K562 (cell line): ENCODE measurements around the gene KCNC4. TPM values are rescaled to one million over a fixed set of nuclear protein-coding genes. Genes with fewer than 3 reads are reported as not detected.

Source experiments
- ATAC-seq: fragments of 200-7000 bp; cut with Tn5 transposase; 3 replicates; pipeline ENCODE4 v1.9.1; 2020; ENCODE audit warnings: moderate library complexity
- BruUV-seq: library from RNA; stranded (reverse); fragments of 400-500 nt; replicated peaks from 2 replicates; lab custom pipeline; 2021; lab: Mats Ljungman, UMichigan
- CTCF ChIA-PET: fragments of 300-600 bp; formaldehyde crosslinking; extraction: SDS; loops from one replicate; lab custom pipeline; 2021; ENCODE audit warnings: low intra/inter-chr PET ratio; lab: Yijun Ruan, JAX
- POLR2A ChIA-PET: fragments of 300-600, 350-650 bp; sonication (Branson Sonifier 250); formaldehyde crosslinking; extraction: SDS; loops from one replicate; lab custom pipeline; 2021; ENCODE audit warnings: antibody characterized with exemption, inconsistent platforms; lab: Yijun Ruan, JAX
- DNase-seq, 4 experiments: peaks; one replicate each; pipeline versions ENCODE4 v3.0.0 to v3.0.0-alpha.2; 2011 to 2018; ENCODE audit warnings: low spot score in 3 of 4, mixed read lengths in 3 of 4; ENCODE audit errors: extremely low read depth in 1 of 4
- FAIRE-seq: peaks from 2 replicates; lab custom pipeline; 2011; peaks lifted over from hg19 to GRCh38; lab: Jason Lieb, UNC
- H2AFZ ChIP-seq: 2 replicates; pipeline ENCODE4 v1.6.0; 2011; ENCODE audit warnings: low read depth, low read length, control low read depth, inconsistent platforms
- H3K27ac ChIP-seq: fragments of 200-600 bp; 3 replicates; pipeline ENCODE4 v1.8.0; 2011; ENCODE audit warnings: low read depth, mild to moderate bottlenecking, control low read depth, inconsistent platforms, low read length, moderate library complexity, mixed read lengths; ENCODE audit errors: extremely low read depth
- H3K27me3 ChIP-seq, 2 experiments: fragments of 300-600 bp in 1 of 2; 2 replicates in 1 of 2; 3 replicates in 1 of 2; pipeline versions ENCODE4 v1.6.0 to v1.8.0; 2011; ENCODE audit warnings: inconsistent platforms in 2 of 2, low read length in 2 of 2, mild to moderate bottlenecking in 1 of 2, mixed read lengths in 1 of 2, moderate library complexity in 1 of 2; ENCODE audit not compliant: control insufficient read depth in 2 of 2, insufficient read depth in 2 of 2
- H3K36me3 ChIP-seq: fragments of 300-600 bp; 3 replicates; pipeline ENCODE4 v1.8.0; 2011; ENCODE audit warnings: mild to moderate bottlenecking, low read length, inconsistent platforms; ENCODE audit not compliant: control insufficient read depth, insufficient read depth
- H3K4me1 ChIP-seq, 2 experiments: fragments of 200-600 bp in 1 of 2; replicated peaks in 1 of 2; 2 replicates in 1 of 2; 3 replicates in 1 of 2; pipeline versions ENCODE4 v1.5.1 to v1.8.0; 2011; ENCODE audit warnings: inconsistent platforms in 2 of 2, low read length in 2 of 2, mild to moderate bottlenecking in 1 of 2, mixed read lengths in 1 of 2, moderate library complexity in 1 of 2; ENCODE audit not compliant: control insufficient read depth in 2 of 2, insufficient read depth in 2 of 2
- H3K4me2 ChIP-seq: 2 replicates; pipeline ENCODE4 v1.6.1; 2011; ENCODE audit warnings: low read length, control low read depth, inconsistent platforms, mixed read lengths; ENCODE audit not compliant: insufficient read depth
- H3K4me3 ChIP-seq: fragments of 200-600 bp; sonication (generic), shearing (Covaris generic); 2 replicates; pipeline ENCODE4 v1.5.1; 2016; ENCODE audit warnings: control low read depth, inconsistent platforms
- H3K79me2 ChIP-seq: fragments of 200-600 bp; 3 replicates; pipeline ENCODE4 v1.8.0; 2011; ENCODE audit warnings: low read length, inconsistent platforms; ENCODE audit not compliant: control insufficient read depth, insufficient read depth
- H3K9ac ChIP-seq, 2 experiments: 2 replicates each; pipeline versions ENCODE4 v1.6.0 to v1.6.1; 2011; ENCODE audit warnings: low read depth in 2 of 2, low read length in 2 of 2, control low read depth in 1 of 2, inconsistent platforms in 1 of 2, mild to moderate bottlenecking in 1 of 2, mixed read lengths in 1 of 2; ENCODE audit not compliant: insufficient read depth in 1 of 2
- H3K9me1 ChIP-seq: one replicate; pipeline ENCODE4 v1.6.0; 2011; ENCODE audit warnings: inconsistent platforms, mild to moderate bottlenecking, low read length, moderate library complexity; ENCODE audit not compliant: control insufficient read depth, insufficient read depth
- H3K9me3 ChIP-seq: replicated peaks from 2 replicates; pipeline ENCODE4 v1.5.1; 2011; ENCODE audit warnings: low read depth, low read length, inconsistent platforms; ENCODE audit not compliant: control insufficient read depth, insufficient read depth
- H4K20me1 ChIP-seq: replicated peaks from 2 replicates; pipeline ENCODE4 v1.6.1; 2011; ENCODE audit warnings: low read length, inconsistent platforms, mixed read lengths; ENCODE audit not compliant: control insufficient read depth, insufficient read depth
- KAT7 ChIP-seq: sonication (generic); formaldehyde crosslinking; IDR thresholded peaks from 2 replicates; pipeline ENCODE4 v1.8.0; 2022; ENCODE audit warnings: missing genetic modification reagents, mild to moderate bottlenecking, borderline replicate concordance
- NR2F6 ChIP-seq: fragments of 450-650 bp; formaldehyde crosslinking; IDR thresholded peaks from 2 replicates; pipeline ENCODE4 v1.4.0; 2020; ENCODE audit warnings: mild to moderate bottlenecking
- POLR3G ChIP-seq: IDR thresholded peaks from 2 replicates; pipeline ENCODE4 v1.6.1; 2011; ENCODE audit not compliant: insufficient read length, insufficient replicate concordance; ENCODE audit errors: extremely low read depth
- PTRF ChIP-seq: fragments of 450-650 bp; IDR thresholded peaks from 2 replicates; pipeline ENCODE4 v1.6.1; 2016; ENCODE audit warnings: mild to moderate bottlenecking, missing genetic modification characterization, missing compliant biosample characterization
- ZNF197 ChIP-seq: fragments of 200-800 bp; sonication (Bioruptor generic); IDR thresholded peaks from 2 replicates; pipeline ENCODE4 v1.6.1; 2016; ENCODE audit warnings: low read depth, missing genetic modification characterization, missing compliant biosample characterization
- WGBS: fragments of 100-300 bp; shearing (Covaris generic); methylation state at CpG from one replicate; pipeline ENCODE4 v1.1.6; 2016; ENCODE audit warnings: low coverage, mixed read lengths; ENCODE audit not compliant: insufficient coverage; ENCODE audit errors: missing lambda C conversion rate; 5-methylcytosine and 5-hydroxymethylcytosine counted together
- in situ Hi-C: fragments of 300-500 bp; cut with MboI; formaldehyde crosslinking; loops from 4 replicates; pipeline ENCODE4 v1.15.0; 2018; ENCODE audit warnings: inconsistent platforms, mixed read lengths
- intact Hi-C: fragments of 100-400 bp; cut with micrococcal nuclease; formaldehyde crosslinking; loops from 2 replicates; pipeline ENCODE4 v1.14.2; 2022
- polyA plus RNA-seq, 8 experiments: library from polyadenylated mRNA; depleted of rRNA in 4 of 8; stranded (reverse) in 5 of 8; unstranded in 3 of 8; fragments of >200 nt; fragmentation: Nextera tagmentation in 2 of 8; fragmentation: Illumina TruSeq in 1 of 8; extraction: Ambion mirVana in 2 of 8; extraction: Trizol in 1 of 8; gene quantifications; 2 replicates each; pipeline versions ENCODE4 v1.2.1 to v1.2.3, GENCODE V29; 2011 to 2014; ENCODE audit warnings: inconsistent platforms in 1 of 8, missing spikeins in 1 of 8
- total RNA-seq, 7 experiments: library from RNA; depleted of rRNA in 6 of 7; stranded (reverse); fragments of >200 nt in 6 of 7; fragmentation: Illumina TruSeq in 2 of 7; extraction: Trizol in 2 of 7; gene quantifications; 2 replicates each; pipeline versions ENCODE4 v1.2.1 to v1.2.3, GENCODE V29; 2011 to 2021; ENCODE audit warnings: low replicate concordance in 1 of 7
- TF ChIP-seq, protein P1 (sequence below): sonication (generic); formaldehyde crosslinking; IDR thresholded peaks from 2 replicates; pipeline ENCODE4 v1.8.0; 2022; ENCODE audit warnings: missing genetic modification reagents, mild to moderate bottlenecking, borderline replicate concordance
- TF ChIP-seq, protein P2 (sequence below): sonication (generic); formaldehyde crosslinking; IDR thresholded peaks from 2 replicates; pipeline ENCODE4 v1.8.1; 2023; ENCODE audit warnings: missing genetic modification reagents, mild to moderate bottlenecking, borderline replicate concordance
- TF ChIP-seq, protein P3 (sequence below): fragments of 450-650 bp; formaldehyde crosslinking; IDR thresholded peaks from 2 replicates; pipeline ENCODE4 v1.4.0; 2022; ENCODE audit warnings: missing genetic modification characterization
- TF ChIP-seq, protein P4 (sequence below): sonication (generic); formaldehyde crosslinking; IDR thresholded peaks from 2 replicates; pipeline ENCODE4 v1.8.1; 2022; ENCODE audit warnings: missing genetic modification reagents
- TF ChIP-seq, protein P5 (sequence below), 2 experiments: fragments of 450-650 bp in 1 of 2; sonication (generic) in 1 of 2; formaldehyde crosslinking; conservative IDR thresholded peaks; 2 replicates each; pipeline versions ENCODE4 v1.4.0 to v1.8.1; 2020 to 2022; ENCODE audit warnings: mild to moderate bottlenecking in 1 of 2, missing genetic modification reagents in 1 of 2

KCNC4 gene
- total and polyA plus RNA-seq, 9 of the 15 experiments (the other 6 are each of a cell fraction or from before 2014, with no cell fraction given): 0.07 to 1.8 (median 0.73) TPM

DNA sequence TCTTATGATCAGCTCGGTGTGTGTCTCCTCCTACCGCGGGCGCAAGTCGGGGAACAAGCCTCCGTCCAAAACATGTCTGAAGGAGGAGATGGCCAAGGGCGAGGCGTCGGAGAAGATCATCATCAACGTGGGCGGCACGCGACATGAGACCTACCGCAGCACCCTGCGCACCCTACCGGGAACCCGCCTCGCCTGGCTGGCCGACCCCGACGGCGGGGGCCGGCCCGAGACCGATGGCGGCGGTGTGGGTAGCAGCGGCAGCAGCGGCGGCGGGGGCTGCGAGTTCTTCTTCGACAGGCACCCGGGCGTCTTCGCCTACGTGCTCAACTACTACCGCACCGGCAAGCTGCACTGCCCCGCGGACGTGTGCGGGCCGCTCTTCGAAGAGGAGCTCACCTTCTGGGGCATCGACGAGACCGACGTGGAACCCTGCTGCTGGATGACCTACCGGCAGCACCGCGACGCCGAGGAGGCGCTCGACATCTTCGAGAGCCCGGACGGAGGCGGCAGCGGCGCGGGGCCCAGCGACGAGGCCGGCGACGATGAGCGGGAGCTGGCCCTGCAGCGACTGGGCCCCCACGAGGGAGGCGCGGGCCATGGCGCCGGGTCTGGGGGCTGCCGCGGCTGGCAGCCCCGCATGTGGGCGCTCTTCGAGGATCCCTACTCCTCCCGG is 1.5 kb downstream of the KCNC4 start:
- intact Hi-C loops (no loop called here), in situ Hi-C loops (no loop called here)
- H3K4me2 ChIP-seq: peak overlapping the region; percentile 79
- peak overlapping the region; percentile 71 for H2AFZ ChIP-seq
- H4K20me1 ChIP-seq: peaks cover 25% of the 10 kb centered on the region
- CTCF ChIA-PET: no interaction called here
- peaks cover 13 to 64% of the 10 kb centered on the region in 2 experiments for H3K27me3 ChIP-seq
- no peaks in the 10 kb centered on the region for H3K36me3 ChIP-seq
- H3K79me2 ChIP-seq: no peaks in the 10 kb centered on the region
- ATAC-seq: no peak
- no peaks in the 10 kb centered on the region for H3K9me3 ChIP-seq
- H3K27ac ChIP-seq: no peak overlapping the region
- peaks cover 0 to 31% of the 10 kb centered on the region in 2 experiments; a peak in 3 of 5 replicates for H3K4me1 ChIP-seq
- no TSS peak for BruUV-seq
- POLR2A ChIA-PET: interaction anchor here (0.7 to 1.5 kb wide), 3 partner anchors 13 to 127 kb away, joined by 3 to 8 read pairs (median 5); partner anchors contain the start of gene RBM15
- no peak for FAIRE-seq
- peak overlapping the region; percentile 60; the same call in 1 of the 2 replicates for H3K4me3 ChIP-seq
- 58% methylated on average over 30 of the region's 81 CpGs for WGBS
- DNase-seq: no peak
- H3K9me1 ChIP-seq: no peaks in the 10 kb centered on the region
- no peak overlapping the region for H3K9ac ChIP-seq
- no peak for TF ChIP-seq POLR3G
- no peak for TF ChIP-seq ZNF197 (CRISPR knock-in tag)
- TF ChIP-seq, protein P1, sequence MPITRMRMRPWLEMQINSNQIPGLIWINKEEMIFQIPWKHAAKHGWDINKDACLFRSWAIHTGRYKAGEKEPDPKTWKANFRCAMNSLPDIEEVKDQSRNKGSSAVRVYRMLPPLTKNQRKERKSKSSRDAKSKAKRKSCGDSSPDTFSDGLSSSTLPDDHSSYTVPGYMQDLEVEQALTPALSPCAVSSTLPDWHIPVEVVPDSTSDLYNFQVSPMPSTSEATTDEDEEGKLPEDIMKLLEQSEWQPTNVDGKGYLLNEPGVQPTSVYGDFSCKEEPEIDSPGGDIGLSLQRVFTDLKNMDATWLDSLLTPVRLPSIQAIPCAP (CRISPR knock-in tag): no peak
- TF ChIP-seq, protein P2, sequence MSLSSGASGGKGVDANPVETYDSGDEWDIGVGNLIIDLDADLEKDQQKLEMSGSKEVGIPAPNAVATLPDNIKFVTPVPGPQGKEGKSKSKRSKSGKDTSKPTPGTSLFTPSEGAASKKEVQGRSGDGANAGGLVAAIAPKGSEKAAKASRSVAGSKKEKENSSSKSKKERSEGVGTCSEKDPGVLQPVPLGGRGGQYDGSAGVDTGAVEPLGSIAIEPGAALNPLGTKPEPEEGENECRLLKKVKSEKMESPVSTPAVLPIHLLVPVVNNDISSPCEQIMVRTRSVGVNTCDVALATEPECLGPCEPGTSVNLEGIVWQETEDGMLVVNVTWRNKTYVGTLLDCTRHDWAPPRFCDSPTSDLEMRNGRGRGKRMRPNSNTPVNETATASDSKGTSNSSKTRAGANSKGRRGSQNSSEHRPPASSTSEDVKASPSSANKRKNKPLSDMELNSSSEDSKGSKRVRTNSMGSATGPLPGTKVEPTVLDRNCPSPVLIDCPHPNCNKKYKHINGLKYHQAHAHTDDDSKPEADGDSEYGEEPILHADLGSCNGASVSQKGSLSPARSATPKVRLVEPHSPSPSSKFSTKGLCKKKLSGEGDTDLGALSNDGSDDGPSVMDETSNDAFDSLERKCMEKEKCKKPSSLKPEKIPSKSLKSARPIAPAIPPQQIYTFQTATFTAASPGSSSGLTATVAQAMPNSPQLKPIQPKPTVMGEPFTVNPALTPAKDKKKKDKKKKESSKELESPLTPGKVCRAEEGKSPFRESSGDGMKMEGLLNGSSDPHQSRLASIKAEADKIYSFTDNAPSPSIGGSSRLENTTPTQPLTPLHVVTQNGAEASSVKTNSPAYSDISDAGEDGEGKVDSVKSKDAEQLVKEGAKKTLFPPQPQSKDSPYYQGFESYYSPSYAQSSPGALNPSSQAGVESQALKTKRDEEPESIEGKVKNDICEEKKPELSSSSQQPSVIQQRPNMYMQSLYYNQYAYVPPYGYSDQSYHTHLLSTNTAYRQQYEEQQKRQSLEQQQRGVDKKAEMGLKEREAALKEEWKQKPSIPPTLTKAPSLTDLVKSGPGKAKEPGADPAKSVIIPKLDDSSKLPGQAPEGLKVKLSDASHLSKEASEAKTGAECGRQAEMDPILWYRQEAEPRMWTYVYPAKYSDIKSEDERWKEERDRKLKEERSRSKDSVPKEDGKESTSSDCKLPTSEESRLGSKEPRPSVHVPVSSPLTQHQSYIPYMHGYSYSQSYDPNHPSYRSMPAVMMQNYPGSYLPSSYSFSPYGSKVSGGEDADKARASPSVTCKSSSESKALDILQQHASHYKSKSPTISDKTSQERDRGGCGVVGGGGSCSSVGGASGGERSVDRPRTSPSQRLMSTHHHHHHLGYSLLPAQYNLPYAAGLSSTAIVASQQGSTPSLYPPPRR (CRISPR knock-in tag): no peak
- TF ChIP-seq NR2F6: no peak
- TF ChIP-seq PTRF (tag): no peak
- TF ChIP-seq, protein P3, sequence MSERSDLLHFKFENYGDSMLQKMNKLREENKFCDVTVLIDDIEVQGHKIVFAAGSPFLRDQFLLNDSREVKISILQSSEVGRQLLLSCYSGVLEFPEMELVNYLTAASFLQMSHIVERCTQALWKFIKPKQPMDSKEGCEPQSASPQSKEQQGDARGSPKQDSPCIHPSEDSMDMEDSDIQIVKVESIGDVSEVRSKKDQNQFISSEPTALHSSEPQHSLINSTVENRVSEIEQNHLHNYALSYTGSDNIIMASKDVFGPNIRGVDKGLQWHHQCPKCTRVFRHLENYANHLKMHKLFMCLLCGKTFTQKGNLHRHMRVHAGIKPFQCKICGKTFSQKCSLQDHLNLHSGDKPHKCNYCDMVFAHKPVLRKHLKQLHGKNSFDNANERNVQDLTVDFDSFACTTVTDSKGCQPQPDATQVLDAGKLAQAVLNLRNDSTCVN (CRISPR knock-in tag): no peak
- TF ChIP-seq, protein P4, sequence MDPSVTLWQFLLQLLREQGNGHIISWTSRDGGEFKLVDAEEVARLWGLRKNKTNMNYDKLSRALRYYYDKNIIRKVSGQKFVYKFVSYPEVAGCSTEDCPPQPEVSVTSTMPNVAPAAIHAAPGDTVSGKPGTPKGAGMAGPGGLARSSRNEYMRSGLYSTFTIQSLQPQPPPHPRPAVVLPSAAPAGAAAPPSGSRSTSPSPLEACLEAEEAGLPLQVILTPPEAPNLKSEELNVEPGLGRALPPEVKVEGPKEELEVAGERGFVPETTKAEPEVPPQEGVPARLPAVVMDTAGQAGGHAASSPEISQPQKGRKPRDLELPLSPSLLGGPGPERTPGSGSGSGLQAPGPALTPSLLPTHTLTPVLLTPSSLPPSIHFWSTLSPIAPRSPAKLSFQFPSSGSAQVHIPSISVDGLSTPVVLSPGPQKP (CRISPR knock-in tag): no peak
- TF ChIP-seq, protein P5, sequence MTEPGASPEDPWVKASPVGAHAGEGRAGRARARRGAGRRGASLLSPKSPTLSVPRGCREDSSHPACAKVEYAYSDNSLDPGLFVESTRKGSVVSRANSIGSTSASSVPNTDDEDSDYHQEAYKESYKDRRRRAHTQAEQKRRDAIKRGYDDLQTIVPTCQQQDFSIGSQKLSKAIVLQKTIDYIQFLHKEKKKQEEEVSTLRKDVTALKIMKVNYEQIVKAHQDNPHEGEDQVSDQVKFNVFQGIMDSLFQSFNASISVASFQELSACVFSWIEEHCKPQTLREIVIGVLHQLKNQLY (CRISPR knock-in tag; conservative IDR thresholded peaks at IDR 0.05): no peak
- TF ChIP-seq KAT7: no peak
